ENCODE results near the gene MGAT1.

DNA sequence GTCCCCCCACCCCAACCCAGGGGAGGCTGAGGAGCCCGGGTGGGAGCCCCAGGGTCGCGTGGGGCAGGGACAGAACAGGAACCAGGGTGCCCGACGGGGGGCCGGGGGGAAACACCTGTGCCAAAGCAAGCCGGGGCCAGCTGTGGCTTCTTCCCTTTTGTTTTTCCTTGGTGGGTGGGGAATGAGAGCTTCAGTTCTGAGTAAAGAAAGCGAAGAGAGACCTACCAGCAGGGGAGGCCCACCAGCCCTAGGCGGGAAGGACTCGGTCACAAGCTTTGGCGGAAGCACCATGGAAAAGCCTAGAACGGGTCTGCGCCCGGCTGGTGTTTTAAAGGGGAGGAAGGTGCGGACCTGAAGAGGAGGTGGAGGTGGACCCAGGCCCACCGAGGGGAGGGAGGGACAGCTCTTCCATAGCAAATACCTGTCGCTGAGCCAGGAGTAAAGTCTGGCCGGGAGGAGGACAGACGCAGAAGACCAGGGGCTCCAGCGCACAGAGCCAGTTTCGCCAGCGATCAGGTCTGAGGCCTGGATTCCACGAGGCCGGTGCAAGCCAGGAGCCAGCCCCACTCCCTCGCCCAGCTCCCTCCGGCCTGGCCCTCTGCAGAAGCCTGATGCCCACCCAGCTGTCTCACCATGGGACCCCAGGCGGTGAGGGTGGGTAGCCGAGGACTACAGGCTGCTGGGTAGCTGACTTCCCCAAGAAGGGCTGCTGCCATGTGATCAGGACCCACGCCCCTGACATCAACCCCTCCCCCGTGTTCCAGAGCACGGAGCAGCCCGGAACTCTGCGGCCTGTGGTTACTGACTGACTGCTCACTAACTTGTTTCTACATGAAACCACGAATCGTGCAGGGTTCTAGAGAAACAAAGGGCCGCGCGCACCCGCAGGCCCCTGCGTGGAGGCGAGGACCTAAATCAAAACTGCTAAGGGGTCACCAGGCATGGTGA, 849 bp upstream of the MGAT1 start:
- no peak for TF ChIP-seq BACH2 (CRISPR knock-in tag; IDR thresholded peaks at IDR 0.05; ENCODE audit: borderline replicate concordance)
- no peak for TF ChIP-seq TOX (CRISPR knock-in tag; IDR thresholded peaks at IDR 0.05; ENCODE audit: borderline replicate concordance)
- no peak for TF ChIP-seq ISL1 (CRISPR knock-in tag; IDR thresholded peaks at IDR 0.05)
- no peak for TF ChIP-seq RARB (CRISPR knock-in tag; IDR thresholded peaks at IDR 0.05)
- no peak for TF ChIP-seq SNAI2 (CRISPR knock-in tag; IDR thresholded peaks at IDR 0.05)
